Sigmoid colon (tissue), 7 donors: Measurements from ENCODE around the gene GDF7. TPM values are rescaled to one million over a fixed set of nuclear protein-coding genes. Genes with fewer than 3 reads are reported as not detected.
A peak's percentile ranks its signal among the peaks of the same experiment; 100 is the strongest.

ENCODE experiments used
- DNase-seq: peaks from one replicate; pipeline ENCODE4 v3.0.0-alpha.2; 2019
- H3K27ac ChIP-seq, 4 donors: fragments of 200-600 bp; sonication (generic); one replicate each; pipeline ENCODE4 v1.5.1; 2016 to 2019; ENCODE audit warnings: mild to moderate bottlenecking in 1 of 4
- H3K27me3 ChIP-seq, 3 donors: fragments of 200-600 bp; sonication (generic); one replicate each; pipeline ENCODE4 v1.5.1; 2019; ENCODE audit warnings: mild to moderate bottlenecking in 1 of 3
- H3K36me3 ChIP-seq, 4 donors: fragments of 200-600 bp; sonication (generic); one replicate each; pipeline ENCODE4 v1.5.1; 2016 to 2019
- H3K4me1 ChIP-seq, 4 donors: fragments of 200-600 bp; sonication (generic); one replicate each; pipeline ENCODE4 v1.5.1; 2017 to 2019
- H3K4me3 ChIP-seq, 4 donors: fragments of 200-600 bp; sonication (generic); one replicate each; pipeline ENCODE4 v1.5.1; 2017 to 2019; ENCODE audit warnings: mild to moderate bottlenecking in 2 of 4, moderate library complexity in 1 of 4
- H3K9me3 ChIP-seq, 4 donors: fragments of 200-600 bp in 3 of 4; sonication (generic) in 3 of 4; one replicate each; pipeline versions ENCODE4 v1.5.1 to v1.6.1; 2013 to 2019
- EP300 ChIP-seq, 4 donors: sonication (generic); formaldehyde crosslinking; IDR thresholded peaks; one replicate each; pipeline ENCODE4 v1.6.1; 2017; ENCODE audit warnings: antibody characterized with exemption in 4 of 4
- POLR2A ChIP-seq, 2 donors: fragments of 450-650 bp; IDR thresholded peaks; one replicate each; pipeline ENCODE4 v1.6.1; 2016; ENCODE audit warnings: antibody characterized with exemption in 2 of 2, mild to moderate bottlenecking in 2 of 2, moderate library complexity in 2 of 2
- POLR2AphosphoS5 ChIP-seq, 4 donors: sonication (generic); formaldehyde crosslinking; IDR thresholded peaks; one replicate each; pipeline ENCODE4 v1.6.1; 2017; ENCODE audit warnings: antibody characterized with exemption in 4 of 4
- WGBS, 2 donors: extraction: QIAGEN DNeasy Blood & Tissue Kit; methylation state at CpG; one replicate each; pipeline ENCODE4 v1.1.7; 2013; 5-methylcytosine and 5-hydroxymethylcytosine counted together
- intact Hi-C: fragments of 100-400 bp; cut with DNase I; formaldehyde crosslinking; loops from one replicate; pipeline ENCODE4 v1.15.1; 2023
- polyA plus RNA-seq, 3 donors: library from polyadenylated mRNA; stranded (reverse); fragments of 200-250 nt; gene quantifications; one replicate each; pipeline ENCODE4 v1.2.3, GENCODE V29; 2013
- total RNA-seq, 4 donors: library from RNA; depleted of rRNA; stranded (reverse); fragments of >200 nt; gene quantifications; one replicate each; pipeline ENCODE4 v1.1.0, GENCODE V29; 2016
- TF ChIP-seq, protein P1 (sequence below), 4 experiments: fragments of 450-650 bp in 3 of 4; fragments of 200-600 bp in 1 of 4; IDR thresholded peaks; one replicate each; pipeline ENCODE4 v1.5.1; 2016 to 2019; ENCODE audit warnings: antibody characterized with exemption in 4 of 4, mild to moderate bottlenecking in 3 of 4, moderate library complexity in 2 of 4
- donor health status: healthy with polysubstance abuse.
- donor health status: Bipolar disorder and iron deficiency.
- donor health status: healthy.

Gene GDF7
- total and polyA plus RNA-seq, 7 donors, result under 0.01 to 1.6 (median 0.60) TPM

DNA sequence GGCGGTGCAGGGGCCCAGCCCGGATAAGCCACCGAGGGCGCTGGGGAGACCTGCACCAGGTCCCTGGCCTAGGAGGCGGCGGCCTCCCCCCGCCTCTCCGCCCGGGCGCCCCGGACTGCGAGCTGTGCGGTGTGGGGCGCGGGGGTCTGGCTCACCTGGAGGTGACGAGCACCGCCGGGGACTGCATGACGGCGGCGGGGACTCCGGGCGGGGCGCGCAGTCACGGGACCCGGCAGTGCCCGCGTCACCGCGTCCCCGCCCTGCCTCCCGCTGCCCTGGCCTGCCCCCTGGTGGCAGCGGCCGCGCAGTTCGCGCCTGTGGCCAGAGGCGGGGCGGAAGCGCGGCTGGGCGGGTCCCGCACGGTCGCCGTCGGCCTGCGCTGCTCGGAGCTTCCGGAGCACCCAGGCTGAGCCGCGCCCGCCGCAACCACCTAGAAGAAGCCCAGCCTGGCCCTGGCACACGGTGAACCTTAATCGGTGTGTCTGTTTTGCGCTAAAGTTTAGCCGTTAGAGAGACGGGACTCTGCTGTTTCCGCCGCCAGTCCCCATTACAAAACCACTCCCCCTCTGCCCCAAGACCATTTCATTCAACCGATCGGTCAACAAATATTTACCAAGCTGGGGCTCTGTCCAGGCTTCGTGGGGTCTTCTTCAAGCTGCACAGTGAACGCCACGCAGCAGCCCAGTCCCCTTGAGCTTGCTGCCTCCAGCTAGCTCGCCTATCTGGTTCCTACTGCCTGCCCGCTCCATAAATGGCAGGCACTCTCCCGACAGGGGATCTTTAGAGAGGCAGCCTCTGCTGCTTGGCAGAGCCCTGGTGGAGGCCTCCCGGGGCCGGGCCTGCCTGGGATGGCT is 15.8 kb upstream of the GDF7 start, which contains the start of gene HS1BP3:
Gene HS1BP3, minus strand, starts transcription at position 222 of the 854 bp plus-strand sequence. Its CDS starts 35 bp downstream, at position 187.
- peak within 1 kb of the TSS; percentile 64 to 99 (median 84) for H3K4me3 ChIP-seq
- intact Hi-C loops, result no loop called here
- peak within 1 kb of the TSS; percentile 89 to 97 (median 92) for H3K27ac ChIP-seq
- no peaks in the 10 kb centered on the region for H3K9me3 ChIP-seq
- H3K27me3 ChIP-seq, result no peaks in the 10 kb centered on the region
- peak; percentile 92 for DNase-seq
- WGBS, 2 donors, result 1% methylated on average over 72 of the region's 72 CpGs
- H3K4me1 ChIP-seq, result peaks cover 0 to 52% (median 43%) of the 10 kb centered on the region in 4 donors
- TF ChIP-seq EP300 (IDR thresholded peaks at IDR 0.05), result peak in 1 of 4 donors; percentile 14
- peak; percentile 88 to 93 (median 90) for TF ChIP-seq POLR2AphosphoS5 (IDR thresholded peaks at IDR 0.05)
- TF ChIP-seq POLR2A (IDR thresholded peaks at IDR 0.05), result peak; percentile 54 to 57
- TF ChIP-seq, protein P1, sequence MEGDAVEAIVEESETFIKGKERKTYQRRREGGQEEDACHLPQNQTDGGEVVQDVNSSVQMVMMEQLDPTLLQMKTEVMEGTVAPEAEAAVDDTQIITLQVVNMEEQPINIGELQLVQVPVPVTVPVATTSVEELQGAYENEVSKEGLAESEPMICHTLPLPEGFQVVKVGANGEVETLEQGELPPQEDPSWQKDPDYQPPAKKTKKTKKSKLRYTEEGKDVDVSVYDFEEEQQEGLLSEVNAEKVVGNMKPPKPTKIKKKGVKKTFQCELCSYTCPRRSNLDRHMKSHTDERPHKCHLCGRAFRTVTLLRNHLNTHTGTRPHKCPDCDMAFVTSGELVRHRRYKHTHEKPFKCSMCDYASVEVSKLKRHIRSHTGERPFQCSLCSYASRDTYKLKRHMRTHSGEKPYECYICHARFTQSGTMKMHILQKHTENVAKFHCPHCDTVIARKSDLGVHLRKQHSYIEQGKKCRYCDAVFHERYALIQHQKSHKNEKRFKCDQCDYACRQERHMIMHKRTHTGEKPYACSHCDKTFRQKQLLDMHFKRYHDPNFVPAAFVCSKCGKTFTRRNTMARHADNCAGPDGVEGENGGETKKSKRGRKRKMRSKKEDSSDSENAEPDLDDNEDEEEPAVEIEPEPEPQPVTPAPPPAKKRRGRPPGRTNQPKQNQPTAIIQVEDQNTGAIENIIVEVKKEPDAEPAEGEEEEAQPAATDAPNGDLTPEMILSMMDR (IDR thresholded peaks at IDR 0.05), result peak in 3 of 4 experiments; percentile 15 to 93 (median 28)
- H3K36me3 ChIP-seq, result peaks cover 0 to 5% (median 0%) of the 10 kb centered on the region in 4 donors

DNA sequence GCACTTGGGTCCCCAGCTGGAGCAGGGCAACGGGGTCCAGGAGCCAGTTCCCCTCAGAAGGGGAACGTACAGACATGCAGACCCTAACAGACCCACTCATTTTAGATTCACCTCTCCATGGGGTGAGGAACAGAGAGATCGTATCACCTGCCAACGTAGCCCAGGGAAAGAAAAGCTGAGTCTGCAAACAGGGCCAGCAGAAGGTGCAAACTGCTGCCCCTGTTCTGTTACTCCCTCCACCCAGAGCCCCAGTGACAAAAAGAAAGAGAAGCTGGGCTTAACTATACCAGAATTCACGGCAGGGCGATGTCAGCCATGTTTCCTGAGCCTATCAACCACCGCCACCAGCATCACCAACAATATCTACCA is 15.2 kb upstream of the GDF7 start:
- no peaks in the 10 kb centered on the region for H3K27me3 ChIP-seq
- no peaks in the 10 kb centered on the region for H3K9me3 ChIP-seq
- DNase-seq, result no peak
- intact Hi-C loops, result no loop called here
- H3K4me3 ChIP-seq, result peak overlapping the region; percentile 42 to 99 (median 74)
- H3K36me3 ChIP-seq, result peaks cover 0 to 2% (median 0%) of the 10 kb centered on the region in 4 donors
- H3K27ac ChIP-seq, result peak overlapping the region; percentile 89 to 97 (median 92)
- 77 to 81% methylated on average over 7 of the region's 7 CpGs for WGBS, 2 donors
- TF ChIP-seq, protein P1 (IDR thresholded peaks at IDR 0.05), result no peak
- TF ChIP-seq POLR2A (IDR thresholded peaks at IDR 0.05) (no peak), EP300 (IDR thresholded peaks at IDR 0.05) (no peak), POLR2AphosphoS5 (IDR thresholded peaks at IDR 0.05) (no peak)
- peaks cover 0 to 52% (median 43%) of the 10 kb centered on the region in 4 donors for H3K4me1 ChIP-seq

DNA sequence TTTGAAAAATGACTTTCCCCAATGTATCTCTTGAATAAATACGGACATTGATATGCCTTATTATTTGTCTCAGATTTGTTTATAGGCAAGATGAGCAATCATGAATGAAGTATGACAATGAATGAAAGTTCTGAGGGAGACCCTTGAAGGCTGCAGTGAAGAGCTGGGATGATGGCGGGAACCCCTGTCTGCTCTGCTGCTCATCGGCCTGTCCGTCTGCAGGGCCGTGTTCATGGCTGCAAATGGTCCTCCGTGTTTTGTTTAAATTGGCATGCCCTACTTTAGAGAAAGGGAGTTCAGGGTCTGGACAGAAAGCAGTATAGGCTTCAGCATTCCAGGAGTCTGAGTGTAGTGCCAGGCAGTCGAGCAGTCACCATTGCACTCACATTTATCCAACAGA is 14.8 kb upstream of the GDF7 start:
- Histone ChIP-seq H3K27me3 (no peaks in the 10 kb centered on the region), H3K27ac (peak overlapping the region; percentile 89 to 97 (median 92)), H3K4me3 (no peak overlapping the region), H3K36me3 (no peaks in the 10 kb centered on the region), H3K4me1 (peaks cover 0 to 48% (median 41%) of the 10 kb centered on the region in 4 donors), H3K9me3 (no peaks in the 10 kb centered on the region)
- DNase-seq, result no peak
- WGBS, 2 donors, result 93 to 96% methylated on average over 7 of the region's 7 CpGs
- intact Hi-C loops, result no loop called here
- TF ChIP-seq POLR2AphosphoS5 (IDR thresholded peaks at IDR 0.05) (no peak), EP300 (IDR thresholded peaks at IDR 0.05) (no peak), POLR2A (IDR thresholded peaks at IDR 0.05) (no peak)
- TF ChIP-seq, protein P1 (IDR thresholded peaks at IDR 0.05), result no peak

DNA sequence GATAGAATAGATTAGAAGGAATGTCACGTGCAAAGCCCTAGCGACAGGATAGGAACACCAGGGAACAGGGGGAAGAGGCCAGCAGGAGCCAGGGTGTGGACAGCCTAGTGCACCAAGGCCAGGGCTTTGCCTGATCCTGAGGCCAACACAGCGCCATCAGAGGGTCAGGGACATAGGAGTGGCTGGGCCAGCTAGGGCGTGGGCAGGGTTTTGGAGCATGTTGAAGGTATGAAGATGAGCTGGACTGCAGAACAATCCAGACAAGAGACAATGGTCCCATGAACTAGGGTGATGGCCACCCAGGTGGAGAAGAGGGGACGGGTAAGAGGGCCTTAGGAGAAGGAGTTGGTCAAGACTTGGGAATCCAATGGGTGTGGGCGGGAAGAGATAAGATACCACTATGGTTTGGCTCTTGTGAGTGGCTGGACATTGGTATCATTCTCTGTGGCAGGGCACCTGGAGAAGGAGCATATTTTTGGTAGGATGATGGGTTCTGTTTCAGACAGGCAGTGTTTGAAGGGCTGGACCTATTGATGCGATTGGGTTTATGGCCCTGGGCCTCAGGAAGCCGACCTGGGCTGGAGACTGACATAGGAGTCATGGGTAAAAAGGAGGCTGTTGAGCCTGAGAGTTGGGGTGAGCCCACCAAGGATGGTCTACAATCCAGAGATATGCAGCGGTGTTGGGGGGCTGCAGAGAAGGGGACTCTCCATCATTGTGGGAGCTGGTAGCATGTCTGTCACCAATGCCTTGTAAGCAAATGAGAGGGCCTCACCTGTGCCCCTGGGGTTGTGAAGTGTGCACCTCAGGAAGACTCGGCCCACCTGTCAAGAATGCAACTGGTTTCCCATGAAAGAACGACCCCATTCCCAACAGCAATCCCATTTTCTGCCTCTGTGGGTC is 14.0 kb upstream of the GDF7 start:
- no peaks in the 10 kb centered on the region for H3K36me3 ChIP-seq
- TF ChIP-seq EP300 (IDR thresholded peaks at IDR 0.05), result no peak
- TF ChIP-seq POLR2A (IDR thresholded peaks at IDR 0.05), result no peak
- TF ChIP-seq, protein P1 (IDR thresholded peaks at IDR 0.05), result no peak
- no peak for TF ChIP-seq POLR2AphosphoS5 (IDR thresholded peaks at IDR 0.05)
- WGBS, 2 donors, result 94 to 95% methylated on average over 11 of the region's 11 CpGs
- no peak overlapping the region for H3K4me3 ChIP-seq
- H3K9me3 ChIP-seq, result no peaks in the 10 kb centered on the region
- peaks cover 0 to 40% (median 34%) of the 10 kb centered on the region in 4 donors for H3K4me1 ChIP-seq
- peak overlapping the region in 3 of 4 donors; percentile 89 to 97 (median 94) for H3K27ac ChIP-seq
- intact Hi-C loops, result no loop called here
- H3K27me3 ChIP-seq, result no peaks in the 10 kb centered on the region
- no peak for DNase-seq
